GM21447 (cell line): ENCODE results near the gene SLC9A2.

Source experiments
- ATAC-seq: cut with Tn5 transposase; IDR thresholded peaks from one replicate; pipeline ENCODE4 v1.9.1; 2021; ENCODE audit not compliant: unreplicated experiment

SLC9A2 gene, protein sequence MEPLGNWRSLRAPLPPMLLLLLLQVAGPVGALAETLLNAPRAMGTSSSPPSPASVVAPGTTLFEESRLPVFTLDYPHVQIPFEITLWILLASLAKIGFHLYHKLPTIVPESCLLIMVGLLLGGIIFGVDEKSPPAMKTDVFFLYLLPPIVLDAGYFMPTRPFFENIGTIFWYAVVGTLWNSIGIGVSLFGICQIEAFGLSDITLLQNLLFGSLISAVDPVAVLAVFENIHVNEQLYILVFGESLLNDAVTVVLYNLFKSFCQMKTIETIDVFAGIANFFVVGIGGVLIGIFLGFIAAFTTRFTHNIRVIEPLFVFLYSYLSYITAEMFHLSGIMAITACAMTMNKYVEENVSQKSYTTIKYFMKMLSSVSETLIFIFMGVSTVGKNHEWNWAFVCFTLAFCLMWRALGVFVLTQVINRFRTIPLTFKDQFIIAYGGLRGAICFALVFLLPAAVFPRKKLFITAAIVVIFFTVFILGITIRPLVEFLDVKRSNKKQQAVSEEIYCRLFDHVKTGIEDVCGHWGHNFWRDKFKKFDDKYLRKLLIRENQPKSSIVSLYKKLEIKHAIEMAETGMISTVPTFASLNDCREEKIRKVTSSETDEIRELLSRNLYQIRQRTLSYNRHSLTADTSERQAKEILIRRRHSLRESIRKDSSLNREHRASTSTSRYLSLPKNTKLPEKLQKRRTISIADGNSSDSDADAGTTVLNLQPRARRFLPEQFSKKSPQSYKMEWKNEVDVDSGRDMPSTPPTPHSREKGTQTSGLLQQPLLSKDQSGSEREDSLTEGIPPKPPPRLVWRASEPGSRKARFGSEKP

DNA sequence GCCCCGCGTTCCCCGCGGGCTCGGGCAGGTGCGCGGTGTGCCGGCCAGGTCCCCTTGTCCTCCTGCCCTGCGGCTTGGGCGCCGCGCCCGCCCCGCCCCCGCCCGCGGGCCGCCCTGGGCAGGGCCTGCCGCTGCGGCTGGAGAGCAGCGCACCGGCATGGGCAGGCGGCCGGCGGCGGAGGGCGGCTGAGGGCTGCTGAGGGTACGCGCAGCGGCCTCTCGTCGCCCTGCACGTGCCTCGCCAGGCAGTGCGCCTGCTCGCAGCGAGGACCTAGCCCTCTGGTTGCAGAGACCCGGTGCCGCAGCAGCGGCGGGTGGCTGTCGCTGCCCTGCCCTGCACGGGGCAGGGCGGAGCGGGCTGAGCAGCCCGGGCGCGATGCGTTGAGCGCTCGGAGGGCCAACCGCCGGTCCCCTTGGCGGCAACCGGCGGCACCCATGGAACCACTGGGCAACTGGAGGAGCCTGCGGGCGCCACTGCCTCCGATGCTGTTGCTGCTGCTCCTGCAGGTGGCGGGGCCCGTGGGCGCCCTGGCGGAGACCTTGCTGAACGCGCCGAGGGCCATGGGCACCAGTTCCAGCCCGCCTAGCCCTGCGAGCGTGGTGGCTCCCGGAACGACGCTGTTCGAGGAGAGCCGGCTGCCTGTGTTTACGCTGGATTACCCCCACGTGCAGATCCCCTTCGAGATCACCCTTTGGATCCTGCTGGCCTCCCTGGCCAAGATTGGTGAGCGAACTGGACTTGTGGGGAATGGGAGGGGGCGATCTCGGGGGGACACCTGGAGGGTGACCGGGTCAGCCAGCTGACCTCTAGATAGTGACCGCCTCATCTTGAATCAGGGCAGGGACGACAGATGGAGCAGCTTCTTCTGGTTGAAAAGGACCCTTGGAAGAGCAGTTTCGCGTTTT, at the start of gene SLC9A2:
SLC9A2 (plus strand) TSS at position 140 of the 906 bp plus-strand sequence; CDS start at position 436, 296 bp downstream.
- ATAC-seq = no peak

DNA sequence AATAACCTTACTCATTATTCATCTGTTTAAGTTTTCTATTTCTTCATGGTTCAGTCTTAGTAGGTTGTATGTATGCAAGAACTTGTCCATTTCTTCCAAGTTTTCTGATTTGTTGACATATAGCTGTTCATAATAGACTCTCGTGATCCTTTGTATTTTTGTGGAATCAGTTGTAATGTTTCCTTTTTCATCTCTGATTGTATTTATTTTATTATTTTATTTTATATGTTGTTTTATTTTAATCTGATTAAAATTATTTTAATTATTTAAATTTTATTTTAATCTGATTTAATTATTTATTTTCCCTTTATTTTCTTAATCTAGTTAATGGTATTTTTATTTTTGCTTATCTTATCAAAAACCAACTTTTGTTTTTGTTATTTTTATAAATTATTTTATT, 43.5 kb upstream of the SLC9A2 start:
- no peak for ATAC-seq

DNA sequence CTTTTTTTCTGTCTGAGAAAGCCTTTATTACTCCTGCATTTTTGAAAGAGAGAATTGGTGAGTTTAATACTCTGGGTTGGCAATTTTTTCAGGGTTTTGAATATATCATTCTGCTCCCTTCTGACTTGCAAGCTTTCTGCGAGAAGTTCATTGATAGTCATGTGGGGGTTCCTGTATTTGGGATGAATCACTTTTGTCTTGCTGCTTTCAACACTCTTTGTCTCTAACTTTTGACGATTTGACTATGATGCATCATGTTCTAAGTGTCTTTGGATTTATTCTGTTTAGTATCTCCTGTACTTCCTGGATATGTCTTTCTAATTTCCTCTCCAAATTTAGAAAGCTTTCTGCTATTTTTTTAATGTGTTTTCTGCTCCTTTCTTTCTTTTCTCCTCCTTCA, 41.0 kb upstream of the SLC9A2 start:
- no peak for ATAC-seq

DNA sequence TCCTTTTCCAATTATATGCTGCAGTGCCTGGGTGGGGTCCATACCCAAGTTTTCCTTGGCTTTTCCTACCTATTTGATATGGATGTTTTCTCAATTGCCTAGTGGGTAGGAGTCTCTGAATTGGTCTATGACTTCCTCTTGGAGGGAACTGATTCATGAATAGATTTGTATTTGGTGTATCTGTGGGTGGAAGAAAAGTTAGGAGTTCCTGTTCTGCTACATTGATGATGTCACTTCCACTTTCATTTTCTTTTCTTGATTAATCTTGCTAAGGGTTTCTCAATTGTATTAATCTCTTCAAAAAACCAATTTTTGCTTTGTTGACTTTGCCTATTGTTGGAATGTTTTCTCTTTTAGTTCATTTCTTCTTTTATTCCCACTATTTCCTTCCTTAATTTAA, 37.4 kb upstream of the SLC9A2 start:
- no peak for ATAC-seq

DNA sequence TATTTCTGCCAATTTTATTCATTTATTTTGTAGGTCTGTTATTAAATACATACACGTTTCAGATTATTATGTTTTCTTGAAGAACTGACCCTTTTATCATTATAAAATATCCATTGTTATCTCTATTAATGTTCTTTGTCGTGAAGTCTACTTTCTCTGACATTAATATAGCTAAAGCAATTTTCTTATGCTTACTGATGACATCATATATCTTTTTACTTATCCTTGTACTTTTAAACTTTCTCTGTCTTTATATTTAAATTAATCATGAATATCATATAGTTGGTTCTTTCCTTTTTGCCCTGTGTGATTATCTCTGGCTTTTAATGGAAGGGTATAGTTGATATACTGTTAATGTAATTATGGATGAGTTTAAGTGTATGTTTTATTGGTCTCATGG, 36.5 kb upstream of the SLC9A2 start:
- no peak for ATAC-seq

DNA sequence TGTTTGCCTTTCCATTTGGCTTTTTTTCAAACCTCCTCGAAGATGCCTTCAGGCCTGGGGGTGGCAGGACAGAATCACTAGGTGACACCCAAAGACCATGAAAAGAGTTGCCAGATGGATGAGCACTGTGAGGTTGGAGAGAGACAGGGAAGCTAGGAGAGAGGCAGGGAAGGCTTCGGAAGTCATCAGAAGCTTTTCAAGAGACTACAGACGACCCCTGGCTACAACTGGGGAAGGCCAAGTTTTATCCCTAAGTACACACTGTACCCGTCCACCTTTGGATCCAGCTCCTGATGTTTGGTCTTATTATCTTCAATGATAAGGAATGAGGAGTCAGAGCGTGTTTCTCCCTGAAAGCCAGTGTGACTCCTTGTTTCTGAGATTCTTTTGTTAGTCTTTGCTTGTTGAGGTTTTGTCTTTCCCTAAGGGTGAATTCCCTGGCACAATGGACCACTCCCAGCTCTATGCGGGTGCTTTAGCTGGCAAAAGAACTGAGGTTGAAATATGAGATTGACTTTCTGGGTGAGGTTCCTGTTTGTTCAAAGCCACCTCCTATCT, 33.4 kb upstream of the SLC9A2 start:
- no peak for ATAC-seq

DNA sequence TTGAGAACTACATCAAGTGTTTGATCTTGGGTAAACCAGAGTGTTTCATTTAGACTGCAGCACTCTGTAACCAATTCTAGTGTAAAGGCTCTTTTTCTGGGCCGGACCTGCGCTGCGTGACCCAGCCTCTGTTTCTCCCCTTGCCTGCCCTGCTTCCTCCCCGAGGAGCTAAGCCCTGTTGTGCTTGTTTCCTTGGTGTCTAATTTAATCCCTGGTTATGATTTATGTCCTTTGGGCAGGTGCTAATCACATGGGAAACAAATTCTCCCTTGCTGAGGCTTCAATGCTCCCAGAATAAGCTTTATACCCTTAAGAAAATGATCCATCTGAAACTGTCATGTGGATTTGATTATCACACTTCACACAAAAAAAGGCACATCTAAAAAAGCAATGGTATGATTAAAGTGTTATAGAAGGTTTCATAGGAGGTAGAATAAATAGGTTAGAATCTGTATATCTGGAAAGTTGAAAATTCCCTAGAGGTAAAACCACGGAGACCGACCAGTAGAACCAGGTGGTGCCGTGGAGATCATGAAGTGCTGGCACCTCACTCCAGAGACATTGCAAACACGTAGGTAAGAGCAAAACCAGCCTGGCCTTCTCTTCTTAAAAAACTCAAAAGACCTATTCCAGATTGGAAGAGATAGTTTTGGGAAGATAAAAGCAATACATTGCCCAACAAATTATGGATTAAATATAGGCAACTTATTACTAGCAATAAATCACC, 31.0 kb upstream of the SLC9A2 start:
- no peak for ATAC-seq

DNA sequence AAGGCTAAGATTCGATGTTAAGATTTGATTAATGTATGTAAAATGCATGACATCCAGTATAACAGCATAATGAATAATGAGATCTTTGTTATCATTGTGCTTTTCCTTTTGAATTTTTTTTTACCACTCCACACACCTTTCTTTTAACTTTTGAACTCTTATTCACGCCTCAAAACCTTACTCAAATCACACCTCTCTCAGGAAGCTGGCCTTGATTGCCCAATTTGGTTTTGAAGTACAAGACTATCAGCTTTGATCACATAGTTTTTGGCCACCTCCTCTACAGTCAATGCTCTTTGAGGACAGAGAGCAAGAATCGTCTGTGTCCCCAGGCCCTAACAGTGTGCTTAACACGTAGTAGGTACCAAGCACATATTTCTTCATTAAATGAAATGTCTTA, 29.9 kb upstream of the SLC9A2 start:
- no peak for ATAC-seq

DNA sequence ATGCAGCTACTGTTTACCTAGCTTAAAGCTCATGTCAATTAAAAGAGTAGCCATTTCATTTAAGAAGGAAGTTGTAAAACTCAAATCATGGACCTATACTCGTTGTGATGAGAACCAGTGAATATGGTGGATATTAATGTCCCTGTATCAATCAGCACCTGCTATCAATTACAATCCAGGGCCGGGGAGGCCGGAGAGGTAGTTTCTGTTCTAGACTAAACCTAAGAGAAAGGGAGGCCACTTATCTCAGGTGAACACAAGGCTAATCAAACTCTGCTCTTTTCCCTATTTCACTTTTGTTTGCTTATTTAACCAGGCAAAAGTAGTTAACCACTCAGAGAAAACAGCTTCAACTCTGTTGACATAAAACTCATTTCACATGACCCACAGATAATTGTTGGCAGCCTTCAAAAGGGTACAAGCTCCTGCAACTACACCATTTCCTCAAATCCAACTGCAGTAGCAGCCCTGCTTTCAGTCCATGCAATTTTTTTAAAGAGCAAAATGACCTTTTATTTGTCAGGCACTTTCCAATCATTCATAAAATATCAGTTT, 27.8 kb upstream of the SLC9A2 start:
- no peak for ATAC-seq

DNA sequence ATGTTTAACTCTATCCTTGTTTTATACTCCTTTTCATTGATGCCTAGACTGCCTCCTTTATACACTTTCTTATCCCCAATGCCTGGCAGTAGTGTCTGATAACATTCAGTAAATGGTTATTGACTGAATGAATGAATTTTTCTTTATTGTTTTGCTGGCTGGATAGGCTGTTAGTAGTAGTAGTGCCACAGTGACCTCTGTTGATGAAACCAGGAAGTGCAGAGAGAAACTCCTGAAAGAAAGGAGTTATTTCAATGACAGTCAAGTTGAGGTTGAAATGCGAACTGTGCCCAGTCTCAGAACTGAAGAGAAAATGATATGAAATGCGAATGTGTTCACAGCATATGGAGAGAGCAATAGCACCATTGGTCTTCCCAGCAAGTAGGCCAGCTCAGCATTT, 26.8 kb upstream of the SLC9A2 start:
- no peak for ATAC-seq

DNA sequence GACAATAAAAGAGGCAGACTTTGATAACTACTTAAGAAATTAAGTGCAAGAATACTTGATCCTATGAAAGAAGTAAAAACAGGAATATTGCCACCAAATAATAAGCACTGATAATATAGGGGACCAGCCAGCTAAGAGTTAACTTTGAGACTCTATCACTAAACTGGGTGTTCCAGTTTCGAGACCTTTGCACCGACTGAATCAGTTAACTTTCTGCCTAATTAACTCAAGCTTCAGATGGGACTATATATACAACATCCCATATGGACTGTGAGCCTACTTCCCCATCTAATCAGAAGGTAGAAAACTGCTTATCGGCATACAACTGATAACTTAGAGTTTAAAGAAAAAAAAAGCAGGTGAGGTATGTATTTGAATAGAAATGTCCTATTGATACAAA, 25.8 kb upstream of the SLC9A2 start:
- no peak for ATAC-seq

DNA sequence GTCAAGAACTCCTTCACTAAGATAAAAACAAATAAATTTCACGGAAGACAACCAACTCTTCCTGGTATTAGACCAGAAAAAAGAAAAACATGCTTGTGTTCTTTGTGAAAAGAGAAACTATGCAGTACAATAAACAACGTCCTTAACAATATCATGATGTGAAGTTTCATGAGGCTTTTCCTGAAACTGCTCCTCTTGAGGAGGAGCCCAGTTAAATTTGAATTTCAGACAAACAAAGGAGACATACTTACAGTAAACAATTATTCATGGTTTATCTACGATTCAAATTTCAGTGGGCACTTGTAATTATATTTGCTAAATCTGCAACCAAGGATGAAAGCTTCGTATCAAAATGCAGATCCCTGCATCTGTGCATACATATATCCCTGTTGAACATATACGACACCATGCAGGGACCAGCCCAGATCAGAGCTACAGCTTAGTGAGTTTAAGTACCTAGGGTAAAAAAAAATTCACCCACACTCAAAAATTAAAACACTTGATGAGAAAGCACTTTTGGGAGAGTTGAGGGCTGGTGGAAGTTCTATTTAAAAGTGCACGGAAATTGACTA, 24.8 kb upstream of the SLC9A2 start:
- no peak for ATAC-seq

DNA sequence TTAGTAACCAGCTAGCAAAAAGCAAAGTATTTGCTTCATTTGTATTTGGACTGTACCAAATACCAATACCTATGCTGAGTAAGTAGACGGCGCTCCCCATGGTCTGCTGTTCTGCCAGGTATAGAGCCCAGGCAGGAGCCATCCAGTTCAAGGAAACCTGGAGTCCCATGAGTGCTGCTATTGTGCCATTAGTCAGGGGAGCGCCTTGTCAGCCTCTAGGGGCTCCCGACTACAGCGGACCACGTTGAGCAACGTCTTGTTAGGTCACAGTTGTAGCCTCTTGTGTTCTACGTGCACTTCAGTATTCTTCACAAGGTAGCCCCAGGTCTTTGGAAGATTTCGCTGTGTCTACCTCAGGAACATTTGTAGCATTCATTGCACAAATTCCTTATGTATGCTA, 21.6 kb upstream of the SLC9A2 start:
- ATAC-seq = no peak

DNA sequence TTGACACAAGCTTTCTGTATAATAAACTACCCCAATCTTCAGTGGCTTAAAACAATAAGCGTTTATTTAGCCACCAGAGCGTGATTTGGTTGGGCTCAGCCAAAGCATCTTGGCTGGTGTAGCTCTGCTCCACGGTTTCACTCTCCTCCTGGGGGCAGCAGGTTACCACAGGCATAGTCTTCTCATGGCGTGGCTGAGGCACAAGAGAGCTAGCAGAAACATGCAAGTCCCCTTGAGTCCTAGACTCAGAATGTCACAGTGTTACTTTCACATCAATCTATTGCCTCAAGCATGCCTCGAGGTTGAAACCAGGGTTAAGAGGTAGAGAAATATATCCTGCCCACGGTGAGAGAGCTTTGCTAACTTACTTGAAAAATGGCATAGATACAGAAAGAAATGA, 19.9 kb upstream of the SLC9A2 start:
- no peak for ATAC-seq

DNA sequence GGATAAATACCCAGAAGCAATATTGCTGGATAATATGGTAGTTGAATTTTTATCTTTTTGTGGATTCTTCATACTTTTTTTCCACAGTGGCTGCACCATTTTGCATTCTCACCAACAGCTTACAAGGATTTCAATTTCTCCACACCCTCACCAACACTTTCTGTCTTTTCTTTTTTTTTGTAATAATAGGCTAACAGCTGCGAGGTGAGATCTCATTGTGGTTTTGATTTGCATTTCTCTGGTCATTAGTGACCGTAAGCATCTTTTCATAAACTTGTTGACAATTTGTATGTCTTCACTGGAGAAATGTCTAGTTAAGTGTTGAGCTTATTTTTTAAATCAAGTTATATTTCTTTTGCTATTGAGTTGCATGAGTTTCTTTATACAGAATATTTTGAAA, 17.6 kb upstream of the SLC9A2 start:
- no peak for ATAC-seq

DNA sequence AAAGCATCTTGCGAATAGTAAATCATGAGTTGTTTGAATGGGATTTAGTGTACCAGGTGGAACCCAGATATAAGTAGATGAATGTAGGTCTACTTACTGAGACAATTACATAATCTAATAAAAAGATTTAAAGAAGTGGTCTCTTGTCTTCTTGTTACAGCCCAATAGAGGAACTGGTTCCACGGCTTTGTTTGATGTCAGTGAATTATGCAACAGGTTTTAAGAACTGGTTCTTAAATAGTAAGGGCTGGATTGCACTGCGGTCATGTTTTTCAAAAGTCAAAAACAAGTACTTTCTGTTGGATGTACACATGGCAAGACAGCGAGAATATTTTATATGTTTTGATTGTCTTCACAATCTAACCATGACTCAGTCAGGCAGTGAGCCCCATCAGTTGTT, 15.4 kb upstream of the SLC9A2 start:
- no peak for ATAC-seq

DNA sequence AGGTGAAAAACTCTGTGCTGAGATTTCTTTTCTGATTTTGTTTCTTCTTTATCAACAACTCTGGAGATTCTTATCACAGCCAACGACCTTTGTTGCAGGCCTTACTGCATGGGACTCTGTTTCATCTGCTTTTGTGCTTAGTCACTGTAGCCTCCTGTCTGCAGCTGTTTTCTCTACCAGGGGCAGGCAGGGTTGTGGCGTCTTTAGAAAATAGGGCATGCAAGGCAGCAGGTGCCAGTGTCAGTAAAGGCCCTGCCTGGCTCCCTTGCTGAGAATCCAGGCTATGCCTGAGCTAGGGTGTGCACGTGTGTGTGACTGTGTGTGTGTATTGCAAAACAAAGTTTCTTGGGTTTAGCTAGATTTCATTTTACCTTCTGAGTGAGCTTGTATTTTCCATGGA, 14.6 kb upstream of the SLC9A2 start:
- no peak for ATAC-seq

DNA sequence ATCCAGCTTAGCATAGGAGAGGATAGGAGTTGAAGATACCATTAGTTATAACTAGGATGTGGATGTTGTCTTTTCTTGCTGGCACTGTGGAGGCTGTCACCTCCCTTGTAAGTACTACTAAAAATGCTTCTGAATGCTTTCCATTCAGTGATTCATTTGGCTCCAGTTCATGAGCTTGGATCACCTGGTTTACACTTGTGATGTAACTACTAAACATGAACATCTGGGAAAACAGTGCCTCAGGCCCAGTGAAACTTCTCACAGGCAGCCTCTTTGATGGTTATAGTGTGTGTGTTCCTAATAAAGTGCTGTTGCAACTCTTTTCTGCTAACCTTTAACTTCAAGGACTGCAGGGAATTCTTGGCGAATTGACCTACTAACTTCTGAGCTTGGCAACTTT, 13.0 kb upstream of the SLC9A2 start:
- no peak for ATAC-seq

DNA sequence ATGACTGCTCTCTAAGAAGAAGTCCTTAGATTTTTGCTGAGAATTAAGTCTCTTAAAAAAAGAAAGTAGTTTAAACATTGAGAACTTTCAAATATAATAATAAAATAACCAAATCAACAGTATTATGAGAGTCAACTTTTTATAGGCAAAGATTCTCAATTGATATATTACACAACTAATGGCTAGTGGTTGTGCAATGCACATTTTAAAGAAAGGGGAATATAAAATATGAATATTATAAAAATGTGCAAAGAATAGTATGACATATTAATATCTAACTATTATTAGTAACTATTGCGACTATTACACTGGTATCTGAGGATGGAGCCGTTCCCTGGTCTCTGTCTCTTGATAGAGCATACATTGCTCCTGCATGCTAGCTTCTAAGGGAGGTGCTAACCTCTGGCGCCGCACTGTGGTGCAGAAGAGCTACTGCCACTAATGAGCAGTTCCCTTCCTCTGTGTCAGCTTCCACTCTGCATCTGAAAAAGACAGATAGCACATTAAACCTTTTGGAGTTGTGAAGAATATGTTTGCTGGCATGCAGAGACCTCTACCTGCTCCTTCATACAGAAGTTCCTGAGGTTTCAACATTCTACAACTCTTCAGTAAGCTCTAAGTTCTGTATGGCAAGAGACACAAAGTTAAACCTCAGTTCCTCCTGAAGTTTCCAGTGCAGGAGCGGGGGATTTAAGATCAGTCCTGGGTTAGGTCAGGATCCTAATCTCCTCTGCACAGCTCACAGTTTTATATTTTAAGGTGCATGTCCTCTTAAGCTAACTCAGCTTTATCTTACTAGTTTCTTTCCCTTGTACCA, 3.5 kb upstream of the SLC9A2 start:
- ATAC-seq = no peak
